ENCODE results near the gene ZEB1. TPM values are rescaled to one million over a fixed set of nuclear protein-coding genes. Genes with fewer than 3 reads are reported as not detected.

ZEB1 gene
- polyA plus RNA-seq, 1 donor from 2014 or later, result 18.0 TPM

GRCh38 chr10:31456468-31456867, 137.5 kb downstream of the ZEB1 start:
- H2AFZ ChIP-seq (ENCODE audit: low read depth, low read length), result no peak overlapping the region
- no peaks in the 10 kb centered on the region for H3K9me2 ChIP-seq (ENCODE audit: insufficient read depth, low read length)
- H3K4me3 ChIP-seq (ENCODE audit: low read length), result no peak overlapping the region
- H4K20me1 ChIP-seq (ENCODE audit: insufficient read depth), result no peaks in the 10 kb centered on the region
- H3K9ac ChIP-seq (ENCODE audit: low read length), result no peak overlapping the region
- H3K27me3 ChIP-seq (ENCODE audit: insufficient read depth, low read depth, low read length), result no peaks in the 10 kb centered on the region
- H3K27ac ChIP-seq (ENCODE audit: low read length), result no peak overlapping the region
- H3F3A ChIP-seq (ENCODE audit: insufficient read depth, low read length, poor library complexity, severe bottlenecking), result no peaks in the 10 kb centered on the region
- no peaks in the 10 kb centered on the region for H3K9me3 ChIP-seq (ENCODE audit: low read length)
- no peaks in the 10 kb centered on the region for H3K36me3 ChIP-seq (ENCODE audit: insufficient read depth, low read length)
- peaks cover 33% of the 10 kb centered on the region for H3K79me2 ChIP-seq (replicated peaks; ENCODE audit: insufficient read depth, low read length)
- TF ChIP-seq SMC3 (conservative IDR thresholded peaks at IDR 0.05; ENCODE audit: poor library complexity), result no peak
- no peak for TF ChIP-seq RAD21 (conservative IDR thresholded peaks at IDR 0.05)
- TF ChIP-seq REST (IDR thresholded peaks at IDR 0.05; ENCODE audit: borderline replicate concordance), result no peak
- no peak for TF ChIP-seq EP300 (conservative IDR thresholded peaks at IDR 0.05; ENCODE audit: poor library complexity, severe bottlenecking)
- TF ChIP-seq MXI1 (conservative IDR thresholded peaks at IDR 0.05; ENCODE audit: poor library complexity, severe bottlenecking), result no peak
- H3K4me2 ChIP-seq (ENCODE audit: low read length), result no peak overlapping the region

GRCh38 chr10:31457858-31458257, 138.8 kb downstream of the ZEB1 start:
- Histone ChIP-seq H3K9me2 (ENCODE audit: insufficient read depth, low read length) (no peaks in the 10 kb centered on the region), H3K9ac (ENCODE audit: low read length) (no peak overlapping the region), H3K27ac (ENCODE audit: low read length) (no peak overlapping the region), H3K4me2 (ENCODE audit: low read length) (no peak overlapping the region), H4K20me1 (ENCODE audit: insufficient read depth) (no peaks in the 10 kb centered on the region), H3K27me3 (ENCODE audit: insufficient read depth, low read depth, low read length) (no peaks in the 10 kb centered on the region), H3K36me3 (ENCODE audit: insufficient read depth, low read length) (no peaks in the 10 kb centered on the region), H3K9me3 (ENCODE audit: low read length) (no peaks in the 10 kb centered on the region), H3F3A (ENCODE audit: insufficient read depth, low read length, poor library complexity, severe bottlenecking) (no peaks in the 10 kb centered on the region), H3K4me3 (ENCODE audit: low read length) (no peak overlapping the region), H2AFZ (ENCODE audit: low read depth, low read length) (no peak overlapping the region), H3K79me2 (replicated peaks; ENCODE audit: insufficient read depth, low read length) (peaks cover 28% of the 10 kb centered on the region)
- TF ChIP-seq RAD21 (conservative IDR thresholded peaks at IDR 0.05), result no peak
- no peak for TF ChIP-seq CTCF (IDR thresholded peaks at IDR 0.05; ENCODE audit: poor library complexity, severe bottlenecking)
- no peak for TF ChIP-seq MXI1 (conservative IDR thresholded peaks at IDR 0.05; ENCODE audit: poor library complexity, severe bottlenecking)
- no peak for TF ChIP-seq EZH2 (IDR thresholded peaks at IDR 0.05; ENCODE audit: borderline replicate concordance, insufficient read depth, low read length, poor library complexity, severe bottlenecking)
- TF ChIP-seq TAF1 (IDR thresholded peaks at IDR 0.05; ENCODE audit: low read depth), result no peak
- TF ChIP-seq POLR2AphosphoS5 (IDR thresholded peaks at IDR 0.05), result no peak
- TF ChIP-seq EP300 (conservative IDR thresholded peaks at IDR 0.05; ENCODE audit: poor library complexity, severe bottlenecking), result no peak
- no peak for TF ChIP-seq REST (IDR thresholded peaks at IDR 0.05; ENCODE audit: borderline replicate concordance)
- no peak for TF ChIP-seq SMC3 (conservative IDR thresholded peaks at IDR 0.05; ENCODE audit: poor library complexity)

Measured in neural cell (in vitro differentiated cells).